ENCODE data around the gene DNAJA4.
A peak's percentile ranks its signal among the peaks of the same experiment; 100 is the strongest.

The DNAJA4 gene

DNA sequence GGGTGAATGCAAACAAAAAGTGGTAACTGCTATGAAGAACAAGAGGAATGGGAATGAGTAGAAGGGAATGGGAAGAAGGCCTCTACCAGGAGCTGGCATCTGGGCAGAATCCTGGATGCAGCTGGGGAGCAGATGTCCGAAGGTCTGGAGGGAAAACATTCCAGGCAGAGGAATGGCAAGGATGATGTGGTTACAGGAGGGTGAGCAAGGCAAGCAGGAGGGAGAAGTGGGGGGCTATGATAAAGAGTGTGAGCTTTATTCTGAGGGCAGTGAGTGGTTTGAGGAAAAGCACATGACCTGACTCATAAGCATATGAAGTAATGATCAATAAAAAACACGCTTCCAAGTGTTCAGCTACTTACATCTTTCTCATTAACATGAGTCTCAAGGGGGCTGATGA lies 18.0 kb downstream of the DNAJA4 start:
- DNase-seq = no peak

DNA sequence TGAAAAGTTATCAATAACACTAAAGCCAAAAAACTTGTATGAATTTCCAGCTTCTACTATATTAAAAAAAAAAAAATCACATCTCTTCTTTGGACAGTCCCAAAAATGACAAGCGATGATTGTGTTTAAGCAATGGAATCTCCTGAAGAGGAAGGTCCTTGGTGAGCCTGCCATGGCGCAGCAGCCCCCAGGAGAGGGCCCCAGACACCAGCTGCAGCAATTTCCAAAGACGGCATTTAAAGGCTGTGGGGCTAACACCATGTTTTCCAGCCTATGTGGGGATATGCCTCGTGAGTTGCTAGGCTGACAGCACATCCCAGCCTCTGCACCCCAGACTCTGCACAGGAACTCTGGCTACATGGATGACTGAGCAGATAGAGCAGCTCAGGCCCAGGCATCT lies 20.4 kb downstream of the DNAJA4 start:
- DNase-seq = no peak

DNA sequence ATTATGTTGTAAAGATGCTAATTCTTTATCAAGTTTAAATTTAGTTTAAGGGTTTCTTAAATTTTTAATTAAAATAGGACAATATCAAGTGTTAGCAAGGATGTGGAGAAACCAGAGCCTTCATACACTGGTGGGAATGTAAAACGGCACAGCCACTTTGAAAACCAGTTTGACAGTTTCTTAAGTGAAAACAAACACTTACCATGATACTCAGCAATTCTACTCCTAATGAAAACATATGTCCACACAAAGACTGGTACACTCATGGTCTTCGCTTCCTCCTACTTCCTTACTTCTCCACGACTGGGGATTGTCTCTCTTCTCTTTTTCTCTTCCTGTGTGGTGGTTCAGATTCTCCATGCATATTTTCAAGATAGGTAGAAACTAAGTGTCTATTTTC lies 25.9 kb downstream of the DNAJA4 start:
- no peak for DNase-seq

DNA sequence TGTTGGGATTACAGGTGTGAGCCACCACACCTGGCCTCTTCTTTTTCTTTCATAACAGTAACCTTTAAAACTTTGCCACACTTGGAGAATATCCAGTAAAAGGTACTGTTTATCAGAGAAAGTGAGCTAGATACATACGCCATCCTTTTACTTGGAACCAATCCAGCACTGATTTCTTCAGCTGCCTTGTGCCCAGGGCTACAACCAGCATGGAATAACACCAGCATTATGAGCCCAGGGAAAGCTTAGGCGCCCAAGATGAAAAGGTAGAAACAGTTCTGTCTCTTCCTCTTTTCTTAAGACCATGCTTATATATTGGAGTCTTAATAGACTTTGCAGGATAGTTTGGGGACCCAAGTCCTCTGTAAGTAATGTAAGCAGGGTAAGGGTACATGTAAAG lies 26.7 kb downstream of the DNAJA4 start:
- DNase-seq = no peak

DNA sequence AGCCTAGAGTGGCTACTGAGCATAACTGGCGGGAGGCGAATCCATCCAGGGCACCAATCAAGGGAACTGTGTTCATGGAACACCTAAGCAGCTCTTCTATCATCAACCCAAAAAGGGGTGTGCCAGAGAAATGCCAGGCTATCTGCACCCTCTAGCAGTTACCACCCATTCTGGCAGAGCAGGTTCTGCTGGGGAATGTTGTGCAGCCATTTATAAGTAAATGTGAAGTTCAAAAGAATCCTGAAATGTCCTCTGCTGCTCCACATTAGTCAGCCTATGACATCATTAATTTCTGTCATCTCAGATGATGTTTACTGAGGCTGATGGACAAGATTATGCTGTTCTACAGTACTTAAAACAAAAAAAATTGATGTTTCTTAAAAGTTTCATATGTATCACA lies 27.3 kb downstream of the DNAJA4 start:
- DNase-seq = no peak

DNA sequence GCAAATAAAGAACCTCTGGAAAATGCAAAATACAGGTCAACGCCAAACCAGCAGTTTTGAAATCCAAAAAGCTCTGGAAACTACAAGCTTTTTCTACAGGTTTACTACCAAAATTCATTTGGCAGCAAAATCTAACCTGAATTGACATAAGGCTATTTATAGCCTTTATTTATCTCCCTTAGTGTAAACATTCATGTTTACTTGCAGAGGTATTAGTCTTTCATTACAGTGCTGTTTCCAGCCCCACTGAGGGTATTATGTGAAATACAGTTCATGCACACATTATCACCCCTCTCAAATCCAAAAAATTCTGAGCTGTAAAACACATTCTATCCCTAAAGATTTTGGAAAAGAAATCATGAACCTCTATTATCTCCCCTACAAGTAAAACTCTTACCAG lies 27.9 kb downstream of the DNAJA4 start:
- DNase-seq = no peak

DNA sequence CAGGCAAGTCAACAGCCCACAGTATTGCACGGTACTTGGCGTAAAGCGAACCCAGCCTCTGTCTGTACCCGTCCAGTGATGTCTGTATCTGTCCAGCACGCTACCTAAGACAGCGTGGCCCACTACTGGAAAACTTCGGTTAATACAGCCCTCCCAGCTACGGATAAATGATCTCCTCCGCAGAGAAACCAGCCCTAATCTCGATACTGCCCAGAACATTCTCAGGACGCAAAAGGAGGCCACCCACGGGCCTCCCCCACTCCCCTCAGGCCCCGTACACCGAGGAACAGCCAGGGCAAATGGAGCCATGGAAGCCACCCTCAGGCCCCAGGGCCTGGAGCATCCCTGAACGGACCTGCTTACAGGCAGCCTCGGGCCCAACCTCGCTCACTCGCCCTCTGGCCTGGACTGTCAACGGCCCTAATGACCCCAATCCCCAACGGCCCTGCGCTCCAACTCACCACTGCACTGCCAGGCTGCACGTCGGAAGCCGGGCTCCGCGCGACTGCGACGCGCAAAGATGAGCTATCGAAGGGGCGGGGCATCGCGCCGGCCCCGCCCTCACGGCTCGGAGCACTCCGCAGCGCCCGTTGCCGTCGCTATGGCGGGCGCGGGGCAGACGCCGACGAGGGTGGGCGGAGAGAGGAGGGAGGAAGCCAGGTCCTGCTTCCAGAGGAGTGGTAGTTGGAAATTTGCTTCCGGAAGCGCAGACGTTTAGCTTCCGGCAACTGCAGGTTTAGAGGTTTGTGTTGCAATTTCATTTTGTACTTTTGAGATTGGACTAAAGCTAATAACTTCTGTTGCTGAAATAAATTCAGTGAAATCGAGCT lies 35.0 kb downstream of the DNAJA4 start, which contains the start of gene SKIC8:
Gene SKIC8 (minus strand): TSS at position 509 of the 830 bp plus-strand sequence. CDS start 3,923 bp downstream, outside the sequence.
- peak; percentile 92 to 96 for DNase-seq

DNA sequence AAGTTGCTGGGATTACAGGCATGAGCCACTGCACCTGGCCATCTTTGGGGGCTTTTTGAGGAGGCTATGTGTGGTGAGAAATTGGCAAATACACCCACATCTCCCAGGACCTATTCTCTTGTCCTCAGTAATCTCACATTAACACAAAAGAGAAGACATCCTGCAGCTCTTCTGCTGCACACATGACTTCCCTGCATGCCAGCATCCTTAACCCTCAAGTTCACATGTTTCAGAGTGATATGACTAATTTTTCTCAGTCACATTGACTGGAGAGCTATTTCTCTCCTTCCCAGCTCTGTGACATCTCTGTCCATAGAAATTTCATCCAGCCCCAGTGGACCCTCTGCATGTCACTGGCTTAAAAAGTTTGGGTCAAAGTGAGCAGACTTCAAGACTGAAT lies 37.0 kb downstream of the DNAJA4 start:
- no peak for DNase-seq

DNA sequence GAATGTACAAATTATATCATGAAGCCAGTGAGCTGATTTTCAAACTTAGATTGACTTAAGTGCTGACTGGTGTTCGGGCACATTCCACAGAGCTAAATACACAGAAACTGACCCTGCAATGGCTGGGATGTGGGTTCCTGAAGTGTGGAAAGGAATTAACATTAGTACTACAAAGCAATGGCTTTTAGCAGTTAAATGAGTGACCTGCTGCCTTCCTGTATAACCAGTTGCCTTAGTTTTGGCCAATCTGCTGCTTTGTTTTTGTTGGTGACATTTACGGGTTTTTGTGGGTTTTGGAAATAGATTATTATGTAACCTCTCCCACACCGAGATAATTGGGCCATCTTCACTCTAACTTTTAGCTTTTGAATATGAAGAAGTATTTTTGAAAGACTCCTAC lies 37.5 kb downstream of the DNAJA4 start:
- DNase-seq = no peak

DNA sequence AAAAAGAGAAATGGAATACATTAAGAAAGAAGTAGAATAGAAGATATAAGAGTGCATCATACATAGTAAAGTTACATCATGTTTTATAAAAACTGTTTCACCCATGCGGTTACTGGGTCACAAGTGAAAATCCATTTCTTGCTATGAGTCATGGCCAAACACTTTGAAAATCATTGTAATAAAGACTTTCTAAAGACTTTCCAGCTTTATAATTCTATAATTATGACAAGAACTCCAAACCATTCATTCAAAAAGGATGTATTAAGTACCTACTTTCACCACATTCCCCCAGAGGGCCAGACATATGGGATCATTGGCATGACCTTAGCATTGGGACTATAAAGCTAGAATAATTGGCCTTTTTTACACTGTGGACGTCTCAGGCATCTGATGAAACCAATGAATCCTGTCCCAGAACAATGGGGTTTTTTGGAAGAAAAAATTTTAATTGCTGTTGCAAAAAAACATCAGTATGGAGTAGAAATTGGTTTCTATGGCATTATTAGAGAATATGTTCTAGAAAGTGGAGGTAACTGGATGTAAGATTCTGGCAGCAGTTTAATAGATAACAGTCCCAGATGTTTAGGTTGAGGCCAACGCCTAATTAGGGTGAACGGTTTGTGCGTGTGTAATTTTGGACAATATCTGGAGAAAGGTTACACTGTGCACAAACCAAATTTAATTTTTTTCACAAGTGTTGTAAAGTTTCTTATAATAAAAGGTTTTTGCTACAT lies 38.4 kb downstream of the DNAJA4 start:
- DNase-seq = no peak

DNA sequence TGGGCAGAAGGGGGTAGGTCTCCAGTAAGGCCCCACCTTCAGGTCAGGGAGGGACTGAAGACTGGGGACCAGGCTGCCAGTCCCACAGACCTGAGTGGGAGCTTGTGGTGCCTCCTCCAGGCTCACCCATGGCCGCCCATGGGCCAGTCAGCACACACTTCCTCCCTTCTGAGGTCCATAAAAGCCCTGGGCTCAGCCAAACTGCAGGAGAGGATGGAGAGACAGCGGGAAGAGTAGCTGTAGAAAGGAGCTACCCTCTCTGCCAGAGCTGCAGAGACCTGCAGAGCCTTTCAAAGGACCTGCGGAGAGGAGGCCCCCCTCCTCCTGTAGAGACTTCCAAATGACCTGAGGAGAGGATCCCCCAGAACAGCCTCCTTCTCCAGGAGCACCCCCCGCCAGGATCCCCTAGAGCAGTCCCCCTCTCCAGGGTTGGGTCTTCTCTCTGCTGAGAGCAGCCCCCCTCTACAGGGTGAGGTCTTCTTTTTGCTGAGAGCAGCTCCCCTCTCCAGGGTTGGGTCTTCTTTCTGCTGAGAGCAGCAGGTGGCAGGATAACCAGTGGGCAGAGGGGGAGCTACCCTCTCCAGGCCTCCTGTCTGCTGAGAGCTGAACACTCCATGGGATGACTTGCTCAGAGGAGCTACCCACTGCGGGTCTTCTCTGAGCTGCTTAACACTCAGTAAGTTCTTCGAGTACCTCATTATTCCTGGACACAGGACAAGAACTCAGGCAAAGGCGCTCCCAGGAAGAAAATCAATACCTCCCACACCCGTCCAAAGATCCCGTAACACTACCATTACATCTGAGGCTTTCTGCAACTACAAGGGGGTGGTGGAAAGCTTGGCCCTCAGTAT lies 40.1 kb downstream of the DNAJA4 start:
- no peak for DNase-seq

DNA sequence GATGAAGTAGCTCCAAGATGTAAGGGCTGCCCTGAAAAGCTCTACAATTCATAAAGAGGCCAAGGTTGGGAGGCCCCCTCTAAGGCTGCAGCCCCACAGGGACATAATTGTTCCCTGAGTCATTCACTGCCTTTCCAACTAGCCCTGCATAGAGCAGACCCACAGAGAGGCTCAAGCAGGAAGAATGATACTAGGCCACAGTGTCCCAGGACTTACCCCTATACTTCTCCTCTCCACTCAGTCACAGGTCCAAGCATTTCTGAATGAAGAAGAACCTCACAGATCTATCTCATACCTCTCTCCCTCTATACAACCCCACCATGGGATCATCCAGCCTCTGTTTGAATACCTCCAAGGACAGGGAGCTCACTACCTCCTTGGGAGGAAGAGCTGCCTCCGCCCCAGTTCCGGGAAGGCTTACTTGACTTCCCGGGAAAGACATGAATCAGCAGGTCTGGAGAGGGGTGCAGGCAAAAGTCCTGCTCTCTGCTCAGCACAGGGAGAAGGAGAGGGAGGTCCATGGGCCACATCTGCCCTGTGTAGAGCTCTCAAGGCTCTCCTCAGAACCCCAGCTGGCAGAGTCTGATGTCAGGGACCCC lies 41.9 kb downstream of the DNAJA4 start:
- DNase-seq = no peak

DNA sequence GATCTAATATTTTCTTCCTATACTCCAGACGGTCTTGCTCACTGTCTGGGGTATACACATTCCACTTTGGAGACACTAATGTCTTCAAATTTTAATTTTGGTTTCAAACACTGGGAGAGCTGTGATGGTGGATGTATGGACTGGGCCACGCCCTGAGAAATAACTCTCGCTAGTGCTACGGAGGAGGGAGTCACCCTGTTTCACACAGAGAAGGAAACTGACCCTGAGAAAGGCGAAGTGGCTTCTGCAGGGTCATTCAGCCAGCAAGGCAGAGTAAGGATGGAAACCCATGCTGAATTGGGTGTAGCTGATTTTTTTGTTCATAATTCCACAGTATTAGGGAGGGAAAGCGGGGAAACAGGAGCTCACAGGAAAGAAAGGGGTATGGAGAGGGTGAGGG lies 43.6 kb downstream of the DNAJA4 start:
- DNase-seq = no peak

DNA sequence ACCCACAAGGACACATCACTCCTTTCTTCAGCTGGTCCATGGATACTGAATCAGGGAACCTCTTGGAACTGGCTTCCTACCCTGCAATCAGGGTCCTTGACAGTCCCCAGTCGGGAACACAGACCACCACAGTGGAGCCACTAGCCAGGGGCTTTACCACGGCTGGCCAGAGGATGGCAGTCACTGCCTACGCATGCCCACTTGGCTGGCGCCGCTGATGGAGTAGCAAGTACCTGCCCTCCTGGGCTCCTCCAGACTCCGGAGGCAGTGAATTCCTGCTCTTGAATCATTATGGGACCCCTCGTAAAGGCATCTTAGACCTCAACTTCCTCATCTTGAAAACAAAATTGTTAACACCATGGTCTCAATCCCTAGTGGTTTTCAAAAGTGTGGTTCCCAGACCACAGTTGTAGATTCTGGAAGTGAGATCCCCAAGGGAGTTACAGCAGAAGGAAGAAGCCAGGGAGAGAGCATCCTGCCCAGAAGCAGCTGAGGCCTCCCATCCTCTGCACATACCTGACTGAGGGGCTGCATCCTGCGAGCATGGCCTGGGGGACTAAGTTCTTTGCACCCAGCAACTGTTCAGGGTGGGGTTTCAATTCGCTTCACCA lies 44.2 kb downstream of the DNAJA4 start:
- DNase-seq = peak; percentile 47 to 63

DNA sequence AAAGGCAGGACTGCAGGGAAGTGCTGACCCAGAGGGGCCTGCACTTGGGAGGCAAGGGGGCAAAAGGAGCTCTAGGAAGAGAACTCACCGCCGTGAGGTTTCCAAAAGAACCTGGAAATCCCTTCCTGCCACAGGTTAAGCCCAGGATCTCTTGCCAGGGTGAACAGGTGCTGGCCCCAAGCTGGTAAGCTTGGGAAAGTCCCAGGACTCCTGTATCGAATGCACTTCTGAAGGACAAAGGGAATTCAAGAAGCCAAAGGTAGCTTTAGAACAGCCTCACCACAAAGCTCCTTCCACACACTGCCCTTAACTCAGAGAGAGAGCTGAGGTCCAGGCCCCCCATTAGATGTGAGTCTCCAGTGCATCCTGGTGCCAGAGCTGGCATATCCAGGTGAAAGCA lies 46.9 kb downstream of the DNAJA4 start:
- no peak for DNase-seq

DNA sequence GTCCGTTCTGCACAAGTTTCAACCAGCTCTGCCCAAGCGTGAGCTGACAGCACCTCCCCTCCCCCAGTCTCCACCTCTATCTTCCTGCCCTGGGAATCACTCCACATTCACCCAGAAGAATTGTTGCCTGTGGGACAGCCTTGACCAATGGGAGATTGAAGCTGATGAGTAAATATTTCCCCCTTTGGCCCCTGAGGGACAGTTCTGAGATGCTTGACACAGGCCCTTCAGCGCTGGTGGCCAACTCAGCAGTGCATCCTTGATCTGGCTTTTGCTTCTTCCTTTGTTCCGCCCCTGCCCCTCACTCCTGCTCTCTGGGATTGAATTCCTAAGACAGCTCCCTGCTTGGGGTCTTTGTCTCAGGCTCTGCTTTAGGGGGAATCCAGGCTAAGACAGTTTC lies 48.2 kb downstream of the DNAJA4 start:
- no peak for DNase-seq

DNA sequence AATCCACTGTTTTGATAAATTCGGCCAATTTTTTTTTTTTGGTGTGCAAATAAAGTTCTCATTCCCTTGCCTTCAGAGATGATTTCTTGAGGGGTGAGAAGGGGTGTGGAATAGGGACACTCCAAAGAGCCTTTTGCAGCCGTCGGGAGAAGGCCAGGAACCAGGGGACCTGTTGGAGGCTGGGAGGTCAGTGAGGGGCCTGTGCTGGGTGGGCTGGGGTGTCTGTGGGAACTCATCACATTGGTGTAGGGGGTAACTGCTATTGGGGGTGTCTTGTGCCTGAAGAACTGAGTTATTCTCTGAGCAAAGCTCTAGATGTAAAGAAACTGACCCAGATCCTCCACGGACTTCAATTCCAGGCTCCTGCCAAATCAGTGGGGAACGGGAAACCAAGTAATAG lies 48.6 kb downstream of the DNAJA4 start:
- DNase-seq = no peak

DNA sequence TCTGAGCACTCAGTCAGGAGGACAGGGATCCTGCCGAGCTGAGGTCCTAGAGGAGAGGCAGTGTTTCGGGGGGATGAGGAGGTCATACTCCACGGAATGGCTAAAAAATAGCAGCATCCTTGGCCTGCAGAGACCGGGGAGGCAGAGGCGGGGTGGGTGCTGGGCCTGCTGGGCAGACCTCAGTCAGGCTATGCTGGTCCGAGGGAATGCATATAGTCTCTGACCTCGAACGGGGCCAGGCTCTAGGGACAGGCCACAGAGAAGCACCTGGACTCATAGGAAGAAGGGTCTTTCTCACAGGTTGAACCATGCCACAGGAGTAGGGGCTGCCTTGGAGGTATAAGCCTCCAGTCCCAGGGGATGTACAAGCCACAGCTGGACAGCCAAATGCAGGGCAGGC lies 49.0 kb downstream of the DNAJA4 start:
- no peak for DNase-seq

DNA sequence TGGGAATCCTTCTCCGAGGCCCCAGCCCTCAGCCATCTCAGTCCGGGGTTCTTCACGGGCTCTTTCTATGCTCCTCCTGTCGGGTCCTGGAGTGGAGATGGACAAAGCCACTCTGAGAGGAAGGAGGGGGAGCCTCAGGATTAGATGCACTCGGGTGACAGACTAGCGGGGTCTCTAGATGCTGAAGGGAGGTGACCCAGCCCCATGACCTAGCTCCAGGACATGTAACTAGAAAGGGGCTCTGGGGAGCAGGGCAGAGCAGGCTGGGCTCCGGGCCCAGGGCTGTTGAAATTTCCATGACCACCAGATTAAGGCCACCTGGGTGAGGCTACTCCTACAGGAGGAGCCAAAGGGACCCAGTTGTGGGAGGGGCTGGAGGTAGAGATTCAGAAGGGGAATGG lies 49.8 kb downstream of the DNAJA4 start:
- no peak for DNase-seq

DNA sequence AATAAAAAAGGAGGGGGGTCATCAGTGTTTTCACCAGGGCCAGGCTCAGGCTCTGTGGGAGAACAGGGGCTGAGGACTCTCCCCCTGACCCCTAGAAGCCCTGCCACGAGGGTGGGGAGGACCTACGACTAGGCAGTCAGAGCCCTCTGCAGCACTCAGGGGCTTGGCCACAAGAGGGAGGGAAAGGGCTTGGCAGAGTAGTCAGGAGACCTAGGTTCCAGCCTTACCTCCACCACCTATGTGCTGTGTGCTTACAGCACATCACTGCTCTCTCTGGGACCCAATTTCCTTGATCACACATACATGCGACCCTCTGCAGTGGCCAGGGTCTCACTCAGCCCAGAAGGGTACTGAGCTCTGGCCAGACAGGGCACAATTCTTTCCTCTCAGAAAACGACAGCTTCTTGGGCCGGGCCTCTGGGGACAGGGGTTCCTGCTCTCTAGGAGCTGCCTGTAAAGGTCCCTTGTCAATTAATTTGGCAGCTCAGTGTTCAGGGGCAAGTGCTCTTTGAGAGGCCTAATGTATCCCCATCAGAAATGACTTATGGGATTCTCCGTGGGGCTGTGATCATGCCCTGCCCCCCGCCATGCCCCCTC lies 51.4 kb downstream of the DNAJA4 start:
- peak; percentile 7 to 10 for DNase-seq

DNA sequence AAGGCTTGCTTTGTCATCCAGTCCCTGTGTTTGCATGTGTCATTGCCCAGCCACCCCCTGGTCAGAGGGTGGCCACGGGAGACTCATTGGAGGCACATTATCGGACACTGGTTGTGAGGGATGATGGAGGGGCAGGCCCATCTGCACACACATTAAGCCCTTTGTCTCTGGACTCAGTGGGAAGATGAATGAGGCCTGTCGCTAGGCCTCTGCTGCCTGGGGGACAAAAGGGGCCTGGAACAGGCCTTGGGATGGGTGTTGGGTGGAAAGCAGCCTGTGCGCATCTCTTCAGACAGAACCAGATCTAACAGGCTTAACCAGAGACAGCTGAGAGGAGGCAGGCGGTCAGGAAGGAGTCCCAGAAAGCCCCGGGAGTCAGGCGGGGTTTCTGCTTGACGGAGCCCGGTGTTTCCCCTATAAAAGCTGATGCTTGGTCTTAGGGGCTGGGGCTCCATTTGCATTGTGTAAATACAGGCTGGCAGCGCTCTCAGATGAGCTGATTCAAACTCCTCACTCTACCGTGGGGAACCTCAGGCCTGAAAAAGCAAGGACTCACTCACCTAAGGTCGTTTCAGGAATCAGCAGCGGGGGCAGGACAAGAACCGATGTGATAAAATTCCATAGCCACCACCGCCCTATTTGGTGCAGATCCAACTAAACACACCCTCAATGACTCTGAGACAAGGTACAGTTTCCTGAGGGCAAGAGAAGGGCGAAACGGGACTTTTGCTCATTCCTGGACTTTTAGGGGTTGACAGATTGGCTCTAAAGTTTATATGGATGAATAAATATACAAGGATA lies 52.1 kb downstream of the DNAJA4 start:
- no peak for DNase-seq
